Measurements from ENCODE around the gene RPL31.
"Not testable (repeated sequence)": the region's sequence is repeated elsewhere in the genome, so short reads cannot be mapped to it uniquely, and the experiment has no call there.

Gene RPL31

DNA sequence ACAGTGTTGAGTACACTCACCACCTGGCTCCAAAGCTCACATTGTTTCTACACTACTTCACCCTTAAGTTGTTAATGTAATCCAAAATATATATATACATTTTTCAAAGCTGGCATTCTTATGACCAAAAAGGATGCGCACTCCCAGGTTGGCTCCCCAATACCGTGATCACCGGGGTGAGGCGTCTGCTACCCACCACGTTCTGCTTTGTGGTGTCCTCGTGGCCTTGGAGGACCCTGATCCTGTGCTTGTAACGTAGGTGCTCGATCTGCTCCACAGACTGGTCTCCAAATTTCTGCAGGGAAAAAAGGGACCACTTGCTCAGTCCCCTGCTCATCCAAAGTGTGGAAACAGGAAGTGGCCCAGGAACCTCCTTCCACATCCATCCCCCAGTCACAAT is 25.8 kb downstream of the RPL31 start:
- no peak for DNase-seq (ENCODE audit: low spot score)

DNA sequence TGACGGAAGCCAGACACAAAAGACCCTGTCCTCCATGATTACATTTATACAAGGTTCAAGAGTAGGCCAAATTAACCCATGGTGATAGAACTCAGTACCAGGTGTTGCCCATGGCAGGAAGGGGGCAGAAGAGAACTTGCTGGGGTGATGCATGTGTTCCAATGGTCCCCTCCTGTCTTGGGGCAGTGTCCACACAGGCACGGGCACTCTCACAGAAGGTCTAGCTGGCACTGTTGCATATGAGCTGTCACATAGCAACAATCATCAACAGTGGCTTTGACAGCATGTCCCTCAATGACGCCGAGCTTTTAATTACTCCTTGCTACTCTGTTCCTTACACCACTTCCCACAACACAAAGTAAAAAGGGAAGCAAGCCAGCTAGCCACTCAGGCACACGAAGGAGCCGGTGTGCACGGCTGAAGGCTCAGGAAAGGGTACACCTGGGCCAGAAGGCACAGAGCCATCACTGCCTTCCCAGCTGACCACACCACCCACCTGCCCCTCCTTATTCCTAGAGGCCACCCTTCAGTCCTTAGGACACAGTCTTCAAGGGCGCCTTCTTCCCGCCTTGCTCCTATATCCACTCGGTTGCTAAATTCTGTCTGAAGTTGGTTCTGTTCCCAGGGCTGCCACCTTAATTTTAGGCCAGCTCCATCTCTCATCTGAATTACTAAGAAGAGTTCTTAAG is 28.9 kb downstream of the RPL31 start:
- no peak for DNase-seq (ENCODE audit: low spot score)

DNA sequence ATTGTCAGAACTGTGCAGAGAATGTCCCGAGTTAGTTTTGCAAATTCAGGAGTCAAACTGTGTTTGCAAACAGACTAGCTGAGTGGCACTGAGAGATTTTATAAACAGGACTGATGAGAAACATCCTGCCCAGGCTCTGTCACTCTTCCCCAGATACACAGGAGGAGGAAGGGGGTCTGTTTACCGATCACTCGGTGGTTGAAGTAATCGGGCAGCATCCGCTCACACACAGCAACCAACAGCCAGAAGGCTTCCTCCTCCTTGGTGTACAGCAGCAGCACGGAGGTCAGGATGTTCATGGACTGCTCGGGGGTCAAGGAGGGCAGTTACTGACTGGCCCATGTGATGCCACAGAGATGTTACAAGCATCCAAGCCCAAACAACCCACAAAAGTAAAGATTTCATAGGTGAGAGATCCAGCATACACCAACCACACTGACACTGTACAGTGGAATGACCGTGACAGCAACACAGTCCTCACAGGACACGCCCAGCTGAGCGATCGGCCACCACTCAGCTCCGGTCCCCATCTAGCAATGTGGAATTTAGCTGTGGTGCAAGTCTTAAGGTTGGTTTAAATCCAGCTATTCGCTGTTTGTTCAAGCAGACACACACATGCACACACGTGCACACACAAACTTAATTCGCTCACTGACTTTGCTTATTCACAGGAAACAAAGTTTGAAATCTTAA is 30.1 kb downstream of the RPL31 start:
- DNase-seq (ENCODE audit: low spot score), result no peak

DNA sequence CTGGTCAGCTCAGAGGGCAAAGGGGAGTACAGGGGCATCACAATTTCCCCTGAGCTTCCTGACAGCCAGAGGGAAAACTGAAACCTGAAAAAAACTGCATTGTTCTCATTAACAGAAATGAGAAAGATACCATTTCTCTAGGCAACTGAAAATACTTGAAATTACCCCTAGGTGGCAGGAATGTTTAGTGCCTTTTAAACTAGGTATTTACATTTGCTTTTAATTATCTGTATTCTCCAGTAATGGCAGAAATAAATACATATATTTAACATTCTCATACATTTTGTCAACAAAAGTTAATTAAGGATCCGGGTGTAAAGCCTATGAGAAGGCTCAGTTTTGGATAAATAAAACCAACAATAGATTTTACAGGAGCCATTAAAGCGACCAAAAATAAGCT is 34.5 kb downstream of the RPL31 start:
- DNase-seq (ENCODE audit: low spot score), result no peak

- no peak for DNase-seq (ENCODE audit: low spot score)
Observed at GRCh38 chr2:101037161-101037755, 35.2 kb downstream of the RPL31 start.

- DNase-seq (ENCODE audit: low spot score), result no peak
Observed at GRCh38 chr2:101038455-101039255, 36.6 kb downstream of the RPL31 start.

- no peak for DNase-seq (ENCODE audit: low spot score)
Observed at GRCh38 chr2:101040072-101040471, 38.0 kb downstream of the RPL31 start.

DNA sequence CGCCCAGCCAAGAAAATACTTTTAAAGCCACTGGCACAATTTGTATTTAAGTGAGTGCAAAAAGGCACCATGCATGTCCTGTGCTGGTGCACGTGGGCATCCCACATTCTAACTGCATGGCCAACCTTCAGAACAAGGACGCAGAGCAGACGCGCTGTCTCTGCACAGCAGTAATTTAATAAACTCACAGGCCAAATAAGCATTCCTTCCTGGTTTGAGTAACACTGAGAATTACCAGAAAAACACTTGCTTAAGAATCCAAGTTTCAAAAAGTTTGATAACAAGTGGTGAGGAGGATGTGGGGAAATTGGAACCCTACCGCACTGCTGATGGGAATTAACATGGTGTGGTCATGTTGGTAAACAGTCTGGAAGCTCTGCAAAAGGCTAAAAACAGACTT is 38.7 kb downstream of the RPL31 start:
- no peak for DNase-seq (ENCODE audit: low spot score)

DNA sequence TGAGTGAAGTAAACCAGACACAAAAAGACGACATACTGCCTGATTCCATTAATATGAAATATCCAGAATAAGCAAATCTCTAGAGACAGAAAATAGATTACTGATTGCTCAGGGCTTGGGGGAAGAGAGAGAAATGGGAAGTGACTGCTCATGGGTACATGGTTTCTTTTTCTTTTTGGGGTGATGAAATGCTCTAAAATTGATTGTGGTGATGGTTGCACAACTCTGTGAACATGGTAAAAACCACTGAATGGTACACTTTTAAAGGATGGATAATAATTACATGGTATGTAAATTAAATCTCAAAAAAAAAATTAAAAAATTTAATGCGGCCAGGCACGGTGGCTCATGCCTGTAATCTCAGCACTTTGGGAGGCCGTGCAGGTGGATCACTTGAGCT is 39.3 kb downstream of the RPL31 start:
- DNase-seq (ENCODE audit: low spot score), result no peak

DNA sequence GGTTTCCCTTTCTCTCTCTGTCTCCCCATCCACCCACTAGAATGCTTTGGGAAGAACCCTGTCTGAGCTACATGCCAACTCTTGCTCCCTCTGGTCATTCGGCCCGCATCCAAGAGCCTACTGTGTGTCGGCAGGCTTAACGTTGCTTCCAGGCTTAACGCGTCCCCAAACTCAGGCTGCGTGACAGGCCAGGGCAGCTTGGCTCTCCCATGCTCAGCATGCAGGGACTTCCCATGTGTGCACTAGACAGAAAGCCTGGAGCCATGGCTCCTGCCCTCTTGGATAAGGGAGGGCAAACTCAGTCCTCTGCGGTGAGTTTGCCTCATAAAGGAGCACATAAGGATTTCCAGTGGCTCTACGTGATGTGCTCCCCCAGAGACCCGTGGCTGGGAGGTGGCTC is 43.2 kb downstream of the RPL31 start:
- no peak for DNase-seq (ENCODE audit: low spot score)

DNA sequence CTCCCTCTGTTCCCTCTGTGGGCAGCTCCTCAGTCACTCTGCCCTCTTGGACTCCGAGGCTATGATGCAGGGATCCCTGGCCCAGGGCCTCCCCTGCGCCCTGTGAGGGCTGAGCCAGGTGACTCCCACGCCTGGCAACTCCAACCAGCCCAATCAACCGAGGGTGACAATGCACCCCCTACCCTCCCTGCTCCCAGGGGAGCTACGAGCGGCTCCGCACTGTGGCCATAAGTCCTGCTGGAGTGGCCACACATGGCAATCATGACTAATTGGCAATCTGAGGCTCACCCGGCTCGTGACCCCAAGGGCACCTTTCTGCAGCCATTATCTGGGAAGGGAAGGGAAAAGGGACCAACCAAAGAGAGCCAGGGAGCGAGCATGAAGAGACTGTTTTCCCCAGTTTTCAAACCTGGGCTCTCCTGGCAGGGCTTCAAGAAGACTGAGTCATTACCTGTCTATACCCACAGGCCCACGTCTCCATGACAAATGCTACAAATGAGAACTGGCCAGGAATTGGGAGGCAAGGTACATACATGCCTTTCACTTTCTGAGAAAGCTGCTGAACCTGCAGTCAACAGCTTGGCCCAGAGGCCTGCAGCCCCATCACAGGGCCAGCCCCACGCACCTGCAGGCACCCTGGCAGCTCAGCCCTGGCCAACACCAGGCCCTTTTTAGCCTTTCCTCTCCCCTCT is 45.1 kb downstream of the RPL31 start:
- DNase-seq (ENCODE audit: low spot score), result no peak

- no peak for DNase-seq (ENCODE audit: low spot score)
Observed at GRCh38 chr2:101047774-101048173, 45.7 kb downstream of the RPL31 start.

GRCh38 chr2:101048756-101049155 is 46.7 kb downstream of the RPL31 start:
- DNase-seq (ENCODE audit: low spot score), result no peak

- DNase-seq (ENCODE audit: low spot score), result not testable (repeated sequence)
Observed at GRCh38 chr2:101050886-101051285, 48.8 kb downstream of the RPL31 start.

- DNase-seq (ENCODE audit: low spot score), result no peak
Observed at GRCh38 chr2:101052147-101052546, 50.1 kb downstream of the RPL31 start.

- DNase-seq (ENCODE audit: low spot score), result no peak
Observed at GRCh38 chr2:101053117-101053516, 51.0 kb downstream of the RPL31 start.

All from putamen (tissue), 1 donor.